Mesenchymal stem cell (in vitro differentiated cells and primary cell): Measurements from ENCODE around the gene B3GALT6.

Experiments used
- DNase-seq: peaks from one replicate; pipeline ENCODE4 v3.0.0-alpha.2; 2013
- H2AFZ ChIP-seq: one replicate; pipeline ENCODE4 v1.6.1; 2013; ENCODE audit warnings: low read depth, mild to moderate bottlenecking, control low read depth, inconsistent platforms, low read length, moderate library complexity
- H2AK5ac ChIP-seq: 2 replicates; pipeline ENCODE4 v1.6.1; 2013; ENCODE audit warnings: low read length, moderate library complexity, mild to moderate bottlenecking, inconsistent platforms; ENCODE audit not compliant: severe bottlenecking
- H2BK120ac ChIP-seq: one replicate; pipeline ENCODE4 v1.6.1; 2013; ENCODE audit warnings: low read depth, mild to moderate bottlenecking, inconsistent platforms, low read length, moderate library complexity
- H2BK12ac ChIP-seq, 2 experiments: one replicate each; pipeline ENCODE4 v1.6.1; 2013; ENCODE audit warnings: inconsistent platforms in 2 of 2, low read length in 2 of 2, mild to moderate bottlenecking in 2 of 2, moderate library complexity in 2 of 2, control low read depth in 1 of 2
- H2BK15ac ChIP-seq: one replicate; pipeline ENCODE4 v1.6.1; 2013; ENCODE audit warnings: mild to moderate bottlenecking, low read depth, inconsistent platforms; ENCODE audit not compliant: poor library complexity, severe bottlenecking
- H2BK5ac ChIP-seq: 2 replicates; pipeline ENCODE4 v1.6.1; 2013; ENCODE audit warnings: low read depth, mild to moderate bottlenecking, low read length, control low read depth, inconsistent platforms; ENCODE audit not compliant: poor library complexity, severe bottlenecking
- H3K14ac ChIP-seq, 2 experiments: one replicate each; pipeline ENCODE4 v1.6.1; 2013; ENCODE audit warnings: inconsistent platforms in 2 of 2, low read length in 2 of 2, control low read depth in 1 of 2, mild to moderate bottlenecking in 1 of 2, moderate library complexity in 1 of 2
- H3K18ac ChIP-seq, 2 experiments: one replicate each; pipeline ENCODE4 v1.6.1; 2013; ENCODE audit warnings: inconsistent platforms in 2 of 2, low read length in 2 of 2, control low read depth in 1 of 2, low read depth in 1 of 2, mild to moderate bottlenecking in 1 of 2
- H3K23ac ChIP-seq, 2 experiments: one replicate each; pipeline ENCODE4 v1.6.1; 2013; ENCODE audit warnings: inconsistent platforms in 2 of 2, low read length in 2 of 2, mild to moderate bottlenecking in 2 of 2, moderate library complexity in 2 of 2, control low read depth in 1 of 2
- H3K27ac ChIP-seq: 2 replicates; pipeline ENCODE4 v1.5.1; 2013; ENCODE audit warnings: mild to moderate bottlenecking, moderate library complexity, low read length, control low read depth, inconsistent platforms; ENCODE audit not compliant: poor library complexity, severe bottlenecking
- H3K27me3 ChIP-seq, 2 experiments: 2 replicates each; pipeline versions ENCODE4 v1.6.1 to v1.7.0; 2013; ENCODE audit warnings: low read length in 2 of 2, mild to moderate bottlenecking in 2 of 2, moderate library complexity in 2 of 2, control low read depth in 1 of 2, inconsistent platforms in 1 of 2; ENCODE audit not compliant: control insufficient read depth in 1 of 2, insufficient read depth in 1 of 2
- H3K36me3 ChIP-seq, 2 experiments: 2 replicates each; pipeline versions ENCODE4 v1.6.1 to v1.7.0; 2013; ENCODE audit warnings: low read length in 2 of 2, control low read depth in 1 of 2, inconsistent platforms in 1 of 2, low read depth in 1 of 2, mild to moderate bottlenecking in 1 of 2; ENCODE audit not compliant: insufficient read depth in 2 of 2, control insufficient read depth in 1 of 2
- H3K4ac ChIP-seq, 2 experiments: one replicate each; pipeline ENCODE4 v1.6.1; 2013; ENCODE audit warnings: inconsistent platforms in 2 of 2, low read length in 2 of 2, mild to moderate bottlenecking in 2 of 2, moderate library complexity in 2 of 2, control low read depth in 1 of 2, low read depth in 1 of 2
- H3K4me1 ChIP-seq: 2 replicates; pipeline ENCODE4 v1.6.1; 2013; ENCODE audit warnings: low read depth, low read length, control low read depth; ENCODE audit not compliant: control insufficient read depth, insufficient read depth
- H3K4me2 ChIP-seq: 2 replicates; pipeline ENCODE4 v1.6.1; 2013; ENCODE audit warnings: low read length, mild to moderate bottlenecking, inconsistent platforms; ENCODE audit not compliant: poor library complexity, severe bottlenecking
- H3K4me3 ChIP-seq, 2 experiments: 2 replicates each; pipeline versions ENCODE4 v1.5.1 to v1.7.0; 2013; ENCODE audit warnings: low read length in 2 of 2, mild to moderate bottlenecking in 2 of 2, control low read depth in 1 of 2, low read depth in 1 of 2; ENCODE audit not compliant: insufficient read depth in 1 of 2
- H3K79me1 ChIP-seq: replicated peaks from 2 replicates; pipeline ENCODE4 v1.6.1; 2013; ENCODE audit warnings: mild to moderate bottlenecking, control low read depth, low read length, inconsistent platforms; ENCODE audit not compliant: poor library complexity, severe bottlenecking
- H3K9ac ChIP-seq: 2 replicates; pipeline ENCODE4 v1.7.0; 2013; ENCODE audit warnings: mild to moderate bottlenecking, low read length, moderate library complexity
- H3K9me3 ChIP-seq: 2 replicates; pipeline ENCODE4 v1.7.0; 2013; ENCODE audit warnings: mild to moderate bottlenecking, low read length; ENCODE audit not compliant: control insufficient read depth
- H4K8ac ChIP-seq: one replicate; pipeline ENCODE4 v1.6.1; 2013; ENCODE audit warnings: inconsistent platforms, mild to moderate bottlenecking, low read length, moderate library complexity
- H4K91ac ChIP-seq: one replicate; pipeline ENCODE4 v1.6.1; 2013; ENCODE audit warnings: mild to moderate bottlenecking, low read length, inconsistent platforms
- WGBS: methylation state at CpG from one replicate; pipeline ENCODE4 v1.1.7; 2013; ENCODE audit warnings: mixed read lengths; 5-methylcytosine and 5-hydroxymethylcytosine counted together

The B3GALT6 gene

GRCh38 chr1:1216770-1217620 is 15.0 kb upstream of the B3GALT6 start:
- Histone ChIP-seq H3K4me2 (no peak overlapping the region), H2BK12ac (no peak overlapping the region), H2BK5ac (no peak overlapping the region), H4K91ac (no peak overlapping the region), H3K36me3 (peaks cover 50 to 76% of the 10 kb centered on the region in 2 experiments), H4K8ac (no peak overlapping the region), H3K4ac (no peak overlapping the region), H3K18ac (no peak overlapping the region), H3K14ac (no peak overlapping the region), H3K4me1 (peaks cover 63% of the 10 kb centered on the region), H3K27ac (peak overlapping the region; percentile 67), H3K27me3 (no peaks in the 10 kb centered on the region), H3K23ac (no peak overlapping the region), H2BK120ac (no peak overlapping the region), H2AK5ac (peak overlapping the region; percentile 82), H2AFZ (no peak overlapping the region), H3K4me3 (peak overlapping the region in 1 of 2 experiments; percentile 7), H3K79me1 (peaks cover 36% of the 10 kb centered on the region), H3K9ac (no peak overlapping the region), H3K9me3 (no peaks in the 10 kb centered on the region), H2BK15ac (no peak overlapping the region)
- no peak for DNase-seq
- WGBS: 98% methylated on average over 62 of the region's 74 CpGs

GRCh38 chr1:1217621-1218523 is 14.2 kb upstream of the B3GALT6 start:
- DNase-seq: no peak
- peaks cover 59% of the 10 kb centered on the region for H3K4me1 ChIP-seq
- no peak overlapping the region for H4K8ac ChIP-seq
- H2BK120ac ChIP-seq: no peak overlapping the region
- no peak overlapping the region for H2BK15ac ChIP-seq
- H3K18ac ChIP-seq: no peak overlapping the region
- H2BK12ac ChIP-seq: no peak overlapping the region
- no peak overlapping the region for H4K91ac ChIP-seq
- H3K23ac ChIP-seq: no peak overlapping the region
- peaks cover 58 to 85% of the 10 kb centered on the region in 2 experiments for H3K36me3 ChIP-seq
- no peak overlapping the region for H2AFZ ChIP-seq
- WGBS: 93% methylated on average over 52 of the region's 52 CpGs
- no peak overlapping the region for H3K4ac ChIP-seq
- H3K4me2 ChIP-seq: no peak overlapping the region
- H2AK5ac ChIP-seq: peak overlapping the region; percentile 82
- H3K4me3 ChIP-seq: peak overlapping the region in 1 of 2 experiments; percentile 7
- H2BK5ac ChIP-seq: no peak overlapping the region
- H3K14ac ChIP-seq: no peak overlapping the region
- no peak overlapping the region for H3K9ac ChIP-seq
- H3K79me1 ChIP-seq: peaks cover 40% of the 10 kb centered on the region
- H3K27me3 ChIP-seq: no peaks in the 10 kb centered on the region
- H3K9me3 ChIP-seq: no peaks in the 10 kb centered on the region
- peak overlapping the region; percentile 67 for H3K27ac ChIP-seq

- H3K4me3 ChIP-seq: no peak overlapping the region
- no peak overlapping the region for H4K91ac ChIP-seq
- H3K23ac ChIP-seq: no peak overlapping the region
- H3K36me3 ChIP-seq: peaks cover 64 to 90% of the 10 kb centered on the region in 2 experiments
- no peak overlapping the region for H3K14ac ChIP-seq
- H2AK5ac ChIP-seq: peak overlapping the region; percentile 6
- peaks cover 55% of the 10 kb centered on the region for H3K4me1 ChIP-seq
- no peak overlapping the region for H2AFZ ChIP-seq
- H3K4ac ChIP-seq: no peak overlapping the region
- no peak overlapping the region for H2BK120ac ChIP-seq
- no peaks in the 10 kb centered on the region for H3K27me3 ChIP-seq
- DNase-seq: no peak
- peaks cover 43% of the 10 kb centered on the region for H3K79me1 ChIP-seq
- H3K9me3 ChIP-seq: no peaks in the 10 kb centered on the region
- no peak overlapping the region for H4K8ac ChIP-seq
- H3K4me2 ChIP-seq: no peak overlapping the region
- no peak overlapping the region for H2BK5ac ChIP-seq
- no peak overlapping the region for H3K18ac ChIP-seq
- H2BK12ac ChIP-seq: no peak overlapping the region
- H3K9ac ChIP-seq: no peak overlapping the region
- WGBS: 97% methylated on average over 36 of the region's 36 CpGs
- H2BK15ac ChIP-seq: peak overlapping the region; percentile 74
- H3K27ac ChIP-seq: no peak overlapping the region
Observed at GRCh38 chr1:1218524-1219200, 13.4 kb upstream of the B3GALT6 start.
